CD4-positive, alpha-beta T cell (primary cell): ENCODE results near the gene SEPHS2. TPM values are rescaled to one million over a fixed set of nuclear protein-coding genes. Genes with fewer than 3 reads are reported as not detected.
A peak's percentile ranks its signal among the peaks of the same experiment; 100 is the strongest.

ENCODE experiments used
- ATAC-seq: fragments of 200-7000 bp; cut with Tn5 transposase; one replicate; pipeline ENCODE4 v1.10.0; 2022; ENCODE audit warnings: mild to moderate bottlenecking; ENCODE audit not compliant: poor library complexity
- CTCF ChIA-PET: fragments of 350-600 bp; sonication (Branson Sonifier 250); formaldehyde crosslinking; loops from one replicate; lab custom pipeline; 2021; ENCODE audit warnings: antibody characterized with exemption, inconsistent platforms; lab: Charles Lee
- POLR2A ChIA-PET: fragments of 350-600 bp; sonication (Branson Sonifier 250); formaldehyde crosslinking; loops from one replicate; lab custom pipeline; 2021; ENCODE audit warnings: antibody characterized with exemption, inconsistent platforms; lab: Charles Lee
- DNase-seq, 14 experiments: peaks; one replicate each; pipeline ENCODE4 v3.0.0-alpha.2; 2013 to 2020; ENCODE audit warnings: mixed read lengths in 2 of 14
- H3K27ac ChIP-seq, 2 donors: one replicate each; pipeline versions ENCODE4 v1.5.1 to v1.7.0; 2013; ENCODE audit warnings: low read length in 2 of 2, low read depth in 1 of 2, mild to moderate bottlenecking in 1 of 2
- H3K27me3 ChIP-seq, 2 experiments: 1 replicate in 1 of 2; 2 replicates in 1 of 2; pipeline versions ENCODE4 v1.6.1 to v1.7.0; 2013; ENCODE audit warnings: low read length in 2 of 2, control low read depth in 1 of 2, mild to moderate bottlenecking in 1 of 2, moderate library complexity in 1 of 2; ENCODE audit not compliant: insufficient read depth in 2 of 2, control insufficient read depth in 1 of 2
- H3K36me3 ChIP-seq: one replicate; pipeline ENCODE4 v1.6.1; 2013; ENCODE audit warnings: low read length, control low read depth; ENCODE audit not compliant: insufficient read depth
- H3K4me1 ChIP-seq: one replicate; pipeline ENCODE4 v1.6.1; 2013; ENCODE audit warnings: low read length, control low read depth; ENCODE audit not compliant: insufficient read depth
- H3K4me3 ChIP-seq: one replicate; pipeline ENCODE4 v1.5.1; 2013; ENCODE audit warnings: mild to moderate bottlenecking, low read length, moderate library complexity
- H3K9me3 ChIP-seq, 2 experiments: 1 replicate in 1 of 2; 2 replicates in 1 of 2; pipeline versions ENCODE4 v1.6.1 to v1.7.0; 2013; ENCODE audit warnings: low read length in 2 of 2, mild to moderate bottlenecking in 2 of 2, control low read depth in 1 of 2, moderate library complexity in 1 of 2; ENCODE audit not compliant: control insufficient read depth in 1 of 2, insufficient read depth in 1 of 2
- H3K27ac Mint-ChIP-seq: one replicate; pipeline ENCODE4 v1.8.0; 2020; ENCODE audit warnings: mixed read lengths
- H3K27me3 Mint-ChIP-seq: one replicate; pipeline ENCODE4 v1.8.0; 2021; ENCODE audit warnings: mixed read lengths
- H3K36me3 Mint-ChIP-seq: one replicate; pipeline ENCODE4 v1.8.0; 2021; ENCODE audit warnings: low read depth, mixed read lengths
- H3K4me1 Mint-ChIP-seq: one replicate; pipeline ENCODE4 v1.8.0; 2021; ENCODE audit warnings: low read depth, mixed read lengths
- H3K4me3 Mint-ChIP-seq: one replicate; pipeline ENCODE4 v1.8.0; 2020; ENCODE audit warnings: mild to moderate bottlenecking, mixed read lengths
- H3K9me3 Mint-ChIP-seq: one replicate; pipeline ENCODE4 v1.8.0; 2020; ENCODE audit warnings: mixed read lengths
- CTCF ChIP-seq: fragments of 200-600 bp; IDR thresholded peaks from one replicate; pipeline ENCODE4 v1.8.0; 2022; ENCODE audit warnings: antibody characterized with exemption, mild to moderate bottlenecking
- intact Hi-C, 2 experiments: fragments of 100-400 bp; cut with DNase I in 1 of 2; cut with micrococcal nuclease in 1 of 2; formaldehyde crosslinking; loops; one replicate each; pipeline versions ENCODE4 v1.15.1 to v1.9.0; 2023 to 2025; cut with DNase I, micrococcal nuclease
- total RNA-seq, 174 experiments: library from RNA in 2 of 174; stranded (reverse) in 2 of 174; gene quantifications; one replicate each; pipeline ENCODE4 v1.2.3 and lab custom pipeline; 2021 to 2026

SEPHS2 gene
- total RNA-seq, 2 experiments from 2014 or later: 25.4 to 25.9 TPM

GRCh38 chr16:30406795-30407101 lies 38.9 kb downstream of the SEPHS2 start:
- ChIA-PET POLR2A (interaction anchor here (0.7 to 5.1 kb wide), 20 partner anchors 9 to 341 kb away, joined by 3 to 131 read pairs (median 4); partner anchors contain the start of genes ALDOA, CD2BP2, DCTPP1 and FBRS), CTCF (interaction anchor here (0.6 to 2.8 kb wide), 10 partner anchors 11 to 228 kb away, joined by 3 to 10 read pairs (median 3); partner anchors contain the start of genes DCTPP1, SEPTIN1 and ZNF48)
- Mint-ChIP-seq H3K36me3 (peaks cover 5% of the 10 kb centered on the region), H3K9me3 (no peaks in the 10 kb centered on the region), H3K27ac (peak overlapping the region; percentile 79), H3K27me3 (no peaks in the 10 kb centered on the region), H3K4me1 (peaks cover 22% of the 10 kb centered on the region), H3K4me3 (peak overlapping the region; percentile 97)
- no peaks in the 10 kb centered on the region for H3K27me3 ChIP-seq
- DNase-seq (no peak), ATAC-seq (peak; percentile 45)
- H3K4me1 ChIP-seq: peaks cover 31% of the 10 kb centered on the region
- peak overlapping the region; percentile 66 to 67 for H3K27ac ChIP-seq
- peak overlapping the region; percentile 69 for H3K4me3 ChIP-seq
- H3K9me3 ChIP-seq: no peaks in the 10 kb centered on the region
- H3K36me3 ChIP-seq: peaks cover 4% of the 10 kb centered on the region
- TF ChIP-seq CTCF: no peak
- intact Hi-C loops: loop anchor here (5.0 to 10.0 kb wide), 3 partner anchors 34 to 342 kb away; partner anchors contain the start of genes CD2BP2 (in 2 of the 2), ALDOA (in 1 of the 2), MYL11 (in 1 of the 2) and TBC1D10B (in 1 of the 2)

DNA sequence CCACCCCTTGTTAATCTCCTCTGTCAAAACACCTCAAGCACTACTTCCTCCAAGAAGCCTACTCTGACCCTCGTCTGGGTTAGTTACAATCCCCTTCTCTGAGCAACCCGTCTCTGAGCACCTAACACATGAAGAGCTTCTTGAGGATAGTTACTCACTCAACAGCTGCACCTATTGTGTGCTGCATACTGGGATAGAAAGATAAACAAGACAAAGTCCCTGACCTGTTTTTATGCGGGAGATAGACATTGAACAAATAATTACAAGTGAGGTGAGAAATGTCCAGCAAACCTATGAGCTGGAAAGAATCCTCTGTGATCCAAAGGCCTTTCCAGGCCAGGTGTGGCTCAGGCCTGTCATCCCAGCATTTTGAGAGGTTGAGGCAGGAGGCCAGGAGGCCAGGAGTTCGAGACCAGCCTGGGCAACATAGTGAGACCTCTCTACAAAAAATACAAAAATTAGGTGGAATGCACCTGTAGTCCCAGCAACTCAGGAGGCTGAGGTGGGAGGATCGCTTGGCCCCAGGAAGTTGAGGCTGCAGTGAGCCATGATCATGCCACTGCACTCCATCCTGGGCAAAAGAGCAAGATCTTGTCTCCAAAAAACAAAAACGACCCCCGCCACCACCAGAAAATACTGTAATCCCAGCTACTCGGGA lies 43.8 kb downstream of the SEPHS2 start:
- CTCF ChIA-PET: interaction anchor here (0.6 to 1.6 kb wide), 2 partner anchors 9 to 310 kb away, joined by 3 to 4 read pairs; partner anchors contain the start of gene TBX6
- peaks cover 36% of the 10 kb centered on the region for H3K4me1 ChIP-seq
- no peak overlapping the region for H3K27ac Mint-ChIP-seq
- H3K4me3 Mint-ChIP-seq: peak overlapping the region; percentile 91
- POLR2A ChIA-PET: interaction anchor here (1.0 to 2.0 kb wide), 2 partner anchors 10 to 16 kb away, joined by 3 to 7 read pairs; no protein-coding TSS in a partner anchor
- peaks cover 36% of the 10 kb centered on the region for H3K4me1 Mint-ChIP-seq
- no peaks in the 10 kb centered on the region for H3K9me3 Mint-ChIP-seq
- H3K36me3 Mint-ChIP-seq: peaks cover 11% of the 10 kb centered on the region
- TF ChIP-seq CTCF: no peak
- no peaks in the 10 kb centered on the region for H3K27me3 Mint-ChIP-seq
- no peak overlapping the region for H3K27ac ChIP-seq
- ATAC-seq (no peak), DNase-seq (no peak)
- no peak overlapping the region for H3K4me3 ChIP-seq
- no peaks in the 10 kb centered on the region for H3K9me3 ChIP-seq
- peaks cover 19% of the 10 kb centered on the region for H3K36me3 ChIP-seq
- no peaks in the 10 kb centered on the region for H3K27me3 ChIP-seq
- intact Hi-C loops: loop anchor here (10.0 kb wide), 2 partner anchors 47 to 337 kb away; partner anchors contain the start of genes CD2BP2 (in 2 of the 2) and ALDOA (in 1 of the 2)

- Histone ChIP-seq H3K4me3 (peak overlapping the region; percentile 81), H3K27ac (no peak overlapping the region)
- POLR2A ChIA-PET: interaction anchor here (0.8 to 9.0 kb wide), 2 partner anchors 19 to 29 kb away, joined by 3 to 147 read pairs; partner anchors contain the start of genes SEPTIN1 and TBC1D10B
Measured at GRCh38 chr16:30399435-30400186, 46.1 kb downstream of the SEPHS2 start.

More at GRCh38 chr16:30399435-30400186, 46.1 kb downstream of the SEPHS2 start:
- Mint-ChIP-seq H3K4me1 (peaks cover 48% of the 10 kb centered on the region), H3K4me3 (peak overlapping the region; percentile 91), H3K9me3 (no peaks in the 10 kb centered on the region), H3K27ac (peak overlapping the region; percentile 76), H3K36me3 (peaks cover 13% of the 10 kb centered on the region), H3K27me3 (no peaks in the 10 kb centered on the region)
- no peak for TF ChIP-seq CTCF
- Histone ChIP-seq H3K36me3 (peaks cover 19% of the 10 kb centered on the region), H3K27me3 (no peaks in the 10 kb centered on the region), H3K4me1 (peaks cover 49% of the 10 kb centered on the region), H3K9me3 (no peaks in the 10 kb centered on the region)
- intact Hi-C loops: loop anchor here (10.0 kb wide), 2 partner anchors 45 to 335 kb away; partner anchors contain the start of genes CD2BP2 (in 2 of the 2) and ALDOA (in 1 of the 2)
- CTCF ChIA-PET: interaction anchor here (2.2 kb wide), 1 partner anchor 10 kb away, joined by 10 read pairs; no protein-coding TSS in a partner anchor
- no peak for ATAC-seq
- no peak for DNase-seq
